ENCODE results near the gene ERG.

GRCh38 chr21:38467911-38468310 is 30.4 kb downstream of the ERG start:
- TF ChIP-seq CTCF (IDR thresholded peaks at IDR 0.05) (no peak), NR2C2 (CRISPR knock-in tag; IDR thresholded peaks at IDR 0.05) (no peak)

All from WTC11 (cell line).